GOT3 (cell line): Measurements from ENCODE around the gene NR3C1.
"Not testable (repeated sequence)": the region's sequence is repeated elsewhere in the genome, so short reads cannot be mapped to it uniquely, and the experiment has no call there.

ENCODE experiments used
- DNase-seq: peaks from one replicate; lab custom pipeline; 2025; ENCODE audit warnings: mixed read lengths; lab: John Stamatoyannopoulos, UW

NR3C1 gene

DNA sequence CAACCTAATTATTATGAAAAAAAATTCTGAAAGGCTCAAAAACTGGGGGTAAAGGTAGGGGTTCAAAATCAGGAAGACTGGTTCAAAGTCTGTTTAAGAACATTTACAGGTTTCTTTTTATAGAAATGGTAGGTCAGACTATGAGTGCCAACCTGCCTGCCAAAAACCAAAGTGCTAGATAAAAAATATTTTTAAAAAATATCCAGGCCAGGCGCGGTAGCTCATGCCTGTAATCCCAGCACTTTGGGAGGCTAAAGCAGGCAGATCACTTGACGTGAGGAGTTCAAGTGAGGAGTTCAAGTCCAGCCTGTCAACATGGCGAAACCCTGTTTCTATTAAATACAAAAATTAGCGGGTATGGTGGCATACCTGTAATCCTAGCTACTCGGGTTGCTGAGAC, 67.0 kb downstream of the NR3C1 start:
- no peak for DNase-seq

DNA sequence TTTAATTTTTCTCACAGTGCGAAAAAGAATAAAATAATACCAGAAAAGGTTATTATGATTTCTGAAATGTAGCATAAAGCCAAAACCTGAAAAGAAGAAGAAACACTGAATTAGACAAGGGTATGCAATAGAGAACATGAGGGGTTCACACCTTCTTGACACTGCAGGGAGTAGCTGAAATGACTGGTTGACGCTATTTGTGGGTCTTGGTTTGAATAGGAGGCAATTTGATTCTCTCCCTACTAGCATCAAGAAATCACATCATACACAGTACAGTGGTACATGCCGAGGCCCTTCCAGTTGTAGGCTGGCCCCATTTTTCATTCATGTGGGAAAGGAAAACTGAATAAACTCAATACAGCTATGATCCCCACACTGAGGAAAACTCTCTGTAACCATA, 68.6 kb downstream of the NR3C1 start:
- no peak for DNase-seq

DNA sequence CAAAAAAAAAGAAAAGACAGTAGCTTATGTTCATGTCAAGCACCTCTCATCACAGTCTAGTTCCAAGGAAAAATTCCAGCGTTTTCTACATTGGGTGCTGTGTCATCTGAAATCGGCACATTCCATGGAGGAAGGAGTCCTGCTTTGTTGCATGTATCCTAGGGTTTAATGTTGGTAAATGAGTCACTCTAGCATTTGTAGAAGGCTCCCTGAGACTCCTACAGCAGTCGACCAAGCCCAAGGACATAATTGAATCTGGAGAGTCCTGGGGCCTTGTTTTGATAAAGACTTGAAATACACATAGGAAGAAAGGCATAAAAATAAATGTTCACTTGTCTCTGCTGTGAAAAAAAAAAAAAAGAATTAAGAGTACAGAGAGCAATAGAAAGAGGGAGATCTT, 69.1 kb downstream of the NR3C1 start:
- not testable (repeated sequence) for DNase-seq

DNA sequence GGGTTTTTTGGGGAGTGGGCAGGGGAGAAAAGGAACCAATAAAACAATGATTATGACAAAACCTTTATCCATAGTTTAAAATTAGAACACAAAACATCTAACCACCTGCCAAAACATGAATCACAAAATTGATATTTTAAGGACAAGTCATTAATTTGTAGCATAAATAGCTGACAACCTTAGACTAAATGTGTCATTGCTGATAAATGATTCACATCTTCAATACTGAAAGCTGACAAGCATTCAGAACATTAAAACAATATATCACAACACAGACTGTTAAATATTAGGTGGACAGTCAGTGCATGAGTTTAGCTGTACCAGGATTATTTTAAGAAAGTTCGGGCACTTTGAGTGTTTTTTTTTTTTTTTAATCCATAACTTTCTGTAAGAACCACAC, 71.5 kb downstream of the NR3C1 start:
- DNase-seq, result no peak

DNA sequence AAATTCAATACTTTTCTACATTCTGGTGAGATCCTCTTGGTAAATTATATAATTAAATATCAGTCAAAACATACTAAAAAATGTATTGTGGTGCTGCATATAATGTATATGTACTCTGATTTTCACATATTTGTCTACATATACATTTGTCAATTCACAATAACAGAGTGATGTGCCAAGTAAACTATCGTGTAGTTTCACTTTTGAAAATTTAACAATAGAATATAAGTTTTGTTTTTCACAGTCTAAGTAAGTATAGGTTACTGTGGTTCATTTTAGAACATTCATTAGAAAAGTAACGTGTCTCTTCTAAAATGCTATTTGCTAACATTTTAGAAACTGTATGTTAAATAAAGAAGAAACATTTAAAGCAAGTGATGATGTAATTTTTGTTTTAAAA, 73.6 kb downstream of the NR3C1 start:
- DNase-seq, result no peak

DNA sequence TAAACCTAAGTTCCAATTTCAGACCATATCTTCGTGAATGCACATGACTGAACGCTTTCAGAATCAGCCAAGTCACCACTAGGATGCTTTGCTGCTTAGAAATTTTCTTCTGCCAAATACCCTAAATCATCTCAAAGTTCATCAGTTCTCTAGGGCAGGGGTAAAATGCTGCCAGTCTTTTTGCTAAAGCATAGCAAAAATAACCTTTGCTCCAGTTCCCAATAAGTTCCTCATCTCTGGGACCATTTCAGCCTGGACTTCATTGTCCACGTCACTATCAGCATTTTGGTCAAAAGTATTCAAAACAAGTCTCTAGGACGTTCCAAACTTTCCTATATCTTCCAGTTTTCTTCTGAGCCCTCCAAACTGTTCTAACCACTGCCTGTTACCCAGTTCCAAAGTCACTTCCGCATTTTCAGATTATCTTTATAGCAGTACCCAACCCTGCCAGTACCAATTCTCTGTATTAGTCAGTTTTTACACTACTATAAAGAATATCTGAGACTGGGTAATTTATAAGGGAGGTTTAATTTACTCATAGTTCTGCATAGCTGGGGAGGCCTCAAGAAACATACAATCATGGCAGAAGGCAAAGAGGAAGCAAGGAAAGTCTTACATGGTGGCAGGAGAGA, 74.8 kb downstream of the NR3C1 start:
- no peak for DNase-seq

DNA sequence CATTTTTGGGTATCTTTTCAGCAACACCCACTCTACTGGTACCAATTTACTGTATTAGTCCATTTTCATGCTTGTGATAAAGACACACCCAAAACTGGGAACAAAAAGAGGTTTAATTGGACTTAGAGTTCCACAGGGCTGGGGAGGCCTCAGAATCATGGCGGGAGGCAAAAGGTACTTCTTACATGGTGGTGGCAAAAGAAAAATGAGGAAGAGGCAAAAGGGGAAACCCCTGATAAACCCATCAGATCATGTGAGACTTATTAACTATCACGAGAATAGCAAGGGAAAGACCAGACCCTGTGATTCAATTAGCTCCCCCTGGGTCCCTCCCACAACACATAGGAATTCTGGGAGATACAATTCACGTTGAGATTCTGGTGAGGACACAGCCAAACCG, 78.4 kb downstream of the NR3C1 start:
- DNase-seq, result not testable (repeated sequence)

DNA sequence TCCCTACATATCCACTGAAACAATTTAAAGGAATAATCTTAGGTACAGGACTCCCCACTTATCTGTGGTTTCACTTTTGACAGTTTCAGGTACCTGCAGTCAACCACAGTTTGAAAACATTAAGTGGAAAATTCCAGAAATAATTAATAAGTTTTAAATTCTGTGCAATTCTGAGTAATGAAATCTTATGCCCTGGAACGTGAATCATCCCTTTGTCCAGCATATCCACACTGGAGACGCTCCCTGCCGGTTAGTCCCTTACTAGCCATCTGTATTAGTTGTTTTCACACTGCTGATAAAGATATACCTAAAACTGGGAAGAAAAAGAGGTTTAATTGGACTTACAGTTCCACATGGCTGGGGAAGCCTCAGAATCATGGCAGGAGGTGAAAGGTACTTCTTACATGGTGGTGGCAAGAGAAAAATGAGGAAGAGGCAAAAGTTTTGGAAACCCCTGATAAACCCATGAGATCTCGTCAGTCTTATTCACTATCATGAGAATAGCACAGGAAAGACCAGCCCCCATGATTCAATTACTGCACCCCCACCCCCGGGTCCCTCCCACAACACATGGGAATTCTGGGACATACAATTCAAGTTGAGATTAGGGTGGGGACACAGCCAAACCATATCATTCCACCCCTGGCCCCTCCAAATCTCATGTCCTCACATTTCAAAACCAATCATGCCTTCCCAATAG, 80.4 kb downstream of the NR3C1 start:
- DNase-seq, result not testable (repeated sequence)

DNA sequence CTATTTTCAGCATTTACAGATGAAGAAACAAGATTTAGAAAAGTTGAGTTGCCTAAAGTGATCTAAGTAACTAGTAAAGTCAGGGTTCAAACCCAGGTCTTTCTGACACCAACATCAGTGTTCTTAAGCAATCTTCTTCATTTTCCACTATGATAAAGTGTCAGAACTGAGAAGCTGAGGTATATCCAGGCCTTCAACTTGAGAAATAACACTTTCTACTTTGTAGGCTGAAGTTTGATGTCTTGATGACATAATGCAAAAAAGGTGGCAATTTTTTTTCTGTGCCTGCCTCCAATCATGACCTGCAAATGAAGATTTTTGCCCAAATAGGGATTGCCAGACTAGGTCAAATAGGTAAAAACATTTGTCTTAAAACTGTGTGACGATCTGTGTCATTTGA, 81.3 kb downstream of the NR3C1 start:
- no peak for DNase-seq

DNA sequence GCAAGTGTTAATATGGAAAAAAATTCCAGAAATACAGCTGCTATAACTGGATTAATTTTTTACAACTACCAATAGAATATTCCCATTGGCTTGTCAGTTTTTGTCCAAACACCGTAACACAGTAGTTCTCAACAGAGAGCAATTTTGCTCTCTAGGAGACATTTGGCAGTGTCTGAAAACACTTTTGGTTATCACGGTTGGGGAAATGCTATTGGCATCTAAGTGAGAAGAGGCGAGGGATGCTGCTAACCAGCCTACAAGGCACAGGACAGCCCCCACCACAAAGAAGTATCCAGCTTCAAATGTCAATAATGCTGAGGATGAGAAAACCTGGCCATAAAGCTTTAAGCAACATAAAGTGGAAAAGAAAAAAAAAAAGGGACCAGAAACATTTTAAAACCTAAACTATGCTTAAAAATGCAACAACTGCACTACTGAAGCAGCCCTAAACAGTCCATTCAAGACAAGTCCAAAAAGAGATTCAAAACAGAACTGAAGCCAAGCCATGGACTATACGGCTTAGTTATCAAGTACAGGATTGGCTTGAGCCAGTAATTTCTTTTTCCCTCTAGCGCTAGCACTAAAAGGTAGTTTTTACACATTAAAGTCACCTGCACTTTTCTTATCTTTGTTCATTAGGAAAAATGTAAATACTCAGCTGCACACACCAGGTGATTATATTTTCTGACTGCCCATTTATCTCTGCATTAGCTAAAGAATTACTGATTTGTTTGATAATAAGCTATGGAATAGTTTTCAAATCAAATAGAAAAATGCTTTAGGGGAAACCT, 83.9 kb downstream of the NR3C1 start:
- no peak for DNase-seq

DNA sequence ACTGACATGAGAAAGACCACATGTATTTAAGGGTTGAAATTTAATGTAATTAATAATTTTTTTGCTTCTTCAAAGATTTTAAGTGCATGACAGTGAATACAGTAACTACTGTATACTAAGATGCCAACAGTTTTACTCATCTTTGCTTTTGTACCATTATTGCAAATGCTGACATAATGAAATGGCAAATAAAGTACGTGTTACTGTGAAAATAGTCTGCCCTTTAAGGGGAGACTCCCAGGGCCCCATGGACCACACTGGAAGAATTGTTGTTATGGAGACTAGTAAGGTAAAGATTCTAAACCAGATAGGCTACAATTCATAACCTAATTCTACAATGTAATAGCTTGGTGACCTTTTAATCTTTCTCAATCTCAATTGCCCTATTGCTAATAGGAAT, 84.7 kb downstream of the NR3C1 start:
- DNase-seq, result no peak

DNA sequence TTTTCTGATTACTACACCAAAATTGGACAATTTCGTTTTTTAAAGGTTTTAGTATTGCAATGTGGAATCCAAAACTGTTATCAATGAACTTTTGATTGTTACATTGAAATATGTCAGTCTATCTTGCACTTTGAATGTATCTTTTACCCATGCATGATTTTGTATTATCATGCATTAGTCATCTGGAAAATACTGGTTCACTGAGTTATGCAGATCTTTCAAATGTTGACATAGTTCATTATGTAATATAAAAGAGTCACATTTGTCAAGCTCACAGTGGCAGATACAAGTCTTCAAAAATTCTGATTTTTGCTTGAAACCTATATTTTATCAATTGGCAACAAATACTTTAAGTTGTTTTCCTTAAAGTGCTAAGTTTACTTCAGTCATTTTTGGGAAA, 85.2 kb downstream of the NR3C1 start:
- DNase-seq, result no peak

DNA sequence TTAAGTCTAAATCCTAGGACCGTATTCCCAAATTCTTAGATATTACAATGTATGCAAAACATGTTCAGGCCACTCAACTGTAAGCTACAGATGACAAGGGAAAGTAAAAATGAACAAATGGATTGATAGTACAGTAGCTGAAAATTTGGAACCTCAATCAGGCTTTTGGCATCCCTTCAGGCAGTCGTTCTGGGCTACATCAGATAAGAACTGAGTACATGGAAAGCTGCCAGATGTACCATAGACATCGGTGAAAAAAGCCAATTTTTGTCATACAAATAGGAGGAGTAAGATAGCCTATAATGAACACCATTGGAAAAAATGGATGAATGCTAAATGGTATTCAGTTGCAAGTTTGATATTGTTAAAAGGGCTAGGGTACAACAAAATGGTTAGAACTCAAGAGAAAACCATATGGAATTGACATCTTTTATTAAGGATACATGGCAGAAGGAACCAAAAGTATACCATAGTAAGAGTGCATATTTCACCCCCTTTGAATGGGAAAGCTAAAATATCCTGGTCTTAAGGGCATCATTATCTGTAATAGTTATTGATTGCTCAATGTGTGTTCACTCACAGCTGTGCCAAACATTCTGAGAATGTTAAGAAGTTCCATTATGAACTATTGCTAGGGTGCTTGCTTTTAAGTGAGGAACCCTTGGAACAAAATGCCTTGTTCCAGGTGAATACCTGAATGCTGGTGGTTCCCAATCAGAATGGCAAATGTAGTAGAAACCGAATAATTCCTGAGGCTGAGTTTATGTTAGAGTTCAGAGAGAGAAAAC, 86.4 kb downstream of the NR3C1 start:
- DNase-seq, result no peak

DNA sequence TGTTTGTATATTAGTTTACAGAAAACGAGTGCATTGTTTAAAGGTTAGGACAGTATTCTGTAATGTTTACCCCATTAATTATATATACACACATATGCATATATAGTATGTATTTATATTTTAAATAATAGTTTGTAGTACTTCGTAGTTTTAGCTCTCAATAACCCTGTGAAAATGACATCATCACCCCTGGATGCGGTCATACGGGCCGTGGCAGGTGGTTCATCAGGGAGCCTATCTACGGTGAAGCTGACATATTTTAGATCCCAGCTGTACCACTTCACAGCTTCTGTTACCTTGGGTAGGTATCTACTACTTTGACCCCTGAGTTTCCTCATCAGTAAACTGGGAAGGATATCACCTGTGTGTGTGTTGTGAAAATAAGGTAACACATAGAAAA, 87.1 kb downstream of the NR3C1 start:
- no peak for DNase-seq

DNA sequence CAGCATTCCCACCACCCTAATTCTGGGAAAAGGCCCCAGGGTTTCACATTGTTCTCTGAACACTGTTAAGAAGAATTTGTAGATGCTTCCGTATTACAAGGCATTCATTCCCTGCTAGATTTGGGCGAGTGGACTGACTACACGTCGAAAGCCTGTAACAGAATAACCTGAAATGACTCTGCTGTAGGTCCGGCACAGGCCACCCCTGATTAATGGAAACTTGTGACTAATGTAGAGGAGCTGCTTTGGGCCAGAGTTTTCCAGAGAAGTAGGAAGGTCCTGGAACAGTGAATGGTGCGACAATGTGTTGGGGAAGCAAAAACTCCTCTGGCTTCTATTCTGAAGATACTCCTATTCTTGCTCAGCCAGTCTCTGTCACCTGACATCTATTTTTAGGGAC, 87.6 kb downstream of the NR3C1 start:
- DNase-seq, result no peak

DNA sequence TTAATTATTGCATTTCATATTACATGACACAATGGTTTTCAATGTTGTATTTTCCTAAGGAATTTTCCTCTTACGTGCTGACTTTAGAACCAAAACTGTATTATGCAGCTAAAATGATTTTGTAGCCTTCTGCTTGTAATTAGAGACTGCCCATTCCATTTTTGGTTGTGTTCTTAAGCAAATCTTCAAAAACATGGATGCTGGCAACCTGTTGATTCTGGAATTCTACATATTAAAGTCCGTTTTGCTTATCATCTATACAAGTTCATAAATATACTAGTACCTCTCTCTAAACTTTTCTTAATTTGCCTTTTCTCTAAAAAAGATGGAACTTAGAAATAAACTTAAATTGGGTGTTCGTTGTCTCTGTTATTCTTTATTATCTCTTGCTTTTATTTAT, 88.3 kb downstream of the NR3C1 start:
- DNase-seq, result no peak

DNA sequence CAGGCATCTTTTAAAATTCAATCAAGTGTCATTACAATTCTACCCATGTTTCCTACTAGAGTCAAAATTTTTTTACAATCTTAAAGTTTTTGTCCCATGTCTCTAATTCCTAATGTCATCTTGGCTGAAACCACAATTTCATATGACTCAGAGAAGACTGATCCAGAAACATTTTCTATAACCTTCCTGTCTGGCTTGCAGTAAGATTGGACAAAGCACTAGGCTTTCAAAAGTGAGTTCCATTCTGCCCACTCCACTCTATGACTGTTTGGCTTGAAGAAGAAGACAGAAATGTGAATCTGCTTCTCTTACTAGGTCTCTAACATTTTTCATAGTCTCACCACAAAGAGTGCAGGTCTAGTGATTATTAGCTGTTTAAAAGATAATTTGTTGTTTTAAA, 88.8 kb downstream of the NR3C1 start:
- DNase-seq, result no peak

DNA sequence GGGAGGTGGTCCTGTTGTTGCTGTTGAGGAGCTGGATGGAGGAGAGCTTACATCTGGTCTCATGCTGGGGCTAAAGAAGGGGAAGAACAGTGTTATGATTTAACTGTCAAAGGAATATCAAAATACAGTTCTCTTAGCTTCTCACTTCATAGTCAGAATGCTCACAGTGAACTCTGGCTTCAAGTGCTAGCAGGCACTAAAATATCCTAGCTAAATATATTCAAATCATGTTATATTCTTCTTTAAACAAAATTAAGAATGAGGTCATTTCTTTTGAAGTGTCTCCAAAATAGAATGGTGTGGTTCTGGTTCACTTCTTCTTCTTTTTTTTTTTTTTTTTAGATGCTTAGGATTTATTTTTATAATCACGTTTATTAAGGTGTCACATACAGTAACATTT, 89.4 kb downstream of the NR3C1 start:
- no peak for DNase-seq

DNA sequence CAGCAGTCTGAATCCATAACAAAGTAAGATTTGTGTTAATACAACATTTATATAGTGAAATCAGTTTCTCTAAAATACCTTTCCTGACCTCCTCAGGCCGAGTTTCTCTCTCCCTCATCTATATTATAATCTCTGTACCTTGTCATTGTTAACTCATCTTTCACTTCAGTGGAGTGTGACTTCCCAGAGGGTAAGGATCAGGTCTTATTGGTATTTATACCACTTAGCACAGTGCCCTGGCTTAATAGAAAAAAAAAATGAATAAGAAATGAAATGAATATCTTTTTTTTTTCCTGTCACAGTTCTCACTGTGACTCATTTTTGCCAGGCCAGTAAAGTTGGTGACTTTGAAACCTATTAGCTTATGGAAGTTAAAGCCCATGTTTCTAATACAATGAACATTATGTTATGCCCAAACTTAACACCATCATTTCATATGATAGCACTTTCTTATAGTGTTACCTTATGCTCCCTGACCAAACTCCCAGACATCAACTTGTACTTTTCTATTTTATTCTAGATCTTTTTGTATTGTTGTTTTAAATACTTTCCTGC, 90.1 kb downstream of the NR3C1 start:
- no peak for DNase-seq

DNA sequence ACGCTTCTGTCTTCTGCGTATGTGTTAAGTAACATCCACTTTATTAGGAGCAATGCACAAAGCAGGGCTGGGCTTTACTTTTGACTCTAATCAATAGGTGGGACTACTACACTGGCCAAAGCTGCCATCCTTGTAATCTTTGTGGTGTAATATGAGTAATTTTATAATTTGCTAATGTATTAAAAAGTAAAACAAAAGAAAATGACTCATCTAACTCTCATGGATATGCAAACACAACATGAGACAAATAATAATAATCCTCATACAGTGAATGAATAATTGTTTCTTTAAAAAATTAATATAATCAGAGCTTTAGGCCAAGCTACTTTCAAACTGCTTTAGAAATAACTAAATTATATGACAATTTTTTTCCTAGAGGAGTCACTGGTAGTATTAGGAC, 90.7 kb downstream of the NR3C1 start:
- DNase-seq, result no peak

DNA sequence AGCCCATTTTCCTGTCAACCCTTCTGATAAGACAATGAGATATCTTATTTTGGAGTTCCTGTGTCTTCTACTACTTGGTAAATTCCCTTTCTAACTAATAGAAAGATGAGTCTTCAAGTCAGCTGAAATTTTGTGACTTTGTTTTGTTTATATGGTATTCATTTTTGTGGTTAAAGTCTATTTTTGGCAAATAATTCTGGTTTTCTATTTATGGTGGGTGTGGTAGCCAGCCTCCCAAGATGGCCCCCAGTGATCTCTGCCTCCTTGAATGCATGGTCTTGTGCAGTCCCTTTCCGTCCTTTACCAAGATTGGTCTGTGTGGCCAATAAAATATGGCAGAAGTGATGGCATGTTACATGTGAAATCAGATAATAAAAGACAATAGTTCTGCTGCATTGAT, 91.5 kb downstream of the NR3C1 start:
- DNase-seq, result no peak

DNA sequence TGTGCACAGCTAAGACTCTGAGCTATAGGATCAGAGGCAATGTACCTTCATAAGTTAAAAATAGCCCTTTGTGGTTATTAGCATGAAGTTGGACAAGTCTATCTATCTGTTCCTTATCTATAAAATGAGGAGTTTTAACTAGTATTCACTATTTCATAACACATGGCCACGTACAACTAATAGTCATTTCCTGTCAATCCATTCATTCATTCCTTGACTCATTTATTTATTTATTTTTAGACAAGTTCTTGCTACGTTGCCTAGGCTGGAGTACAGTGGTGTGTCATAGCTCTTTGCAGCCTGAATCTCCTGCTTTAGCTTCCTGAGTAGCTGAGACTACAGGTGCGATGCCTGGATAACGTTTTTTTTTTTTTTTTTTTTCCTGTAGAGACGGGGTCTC, 92.1 kb downstream of the NR3C1 start:
- DNase-seq, result no peak
